Adrenal gland (tissue), 12 donors: ENCODE data around the gene PIK3AP1. TPM values are rescaled to one million over a fixed set of nuclear protein-coding genes. Genes with fewer than 3 reads are reported as not detected.
A peak's percentile ranks its signal among the peaks of the same experiment; 100 is the strongest.

ENCODE experiments used
- DNase-seq, 7 donors: peaks; one replicate each; pipeline ENCODE4 v3.0.0-alpha.2; 2019 to 2020
- H3K27ac ChIP-seq, 5 donors: fragments of 200-600 bp; sonication (generic) in 4 of 5; 1 replicate in 3 of 5; 2 replicates in 2 of 5; pipeline versions ENCODE4 v1.5.1 to v1.8.0; 2016 to 2020; ENCODE audit warnings: mild to moderate bottlenecking in 1 of 5
- H3K27me3 ChIP-seq: fragments of 200-600 bp; 2 replicates; pipeline ENCODE4 v1.8.0; 2021
- H3K36me3 ChIP-seq, 2 donors: fragments of 200-600 bp; replicated peaks in 1 of 2; 1 replicate in 1 of 2; 2 replicates in 1 of 2; pipeline versions ENCODE4 v1.5.1 to v1.8.0; 2018 to 2022
- H3K4me1 ChIP-seq, 2 donors: fragments of 200-600 bp; replicated peaks in 1 of 2; 1 replicate in 1 of 2; 2 replicates in 1 of 2; pipeline versions ENCODE4 v1.5.1 to v1.8.0; 2018 to 2021
- H3K4me3 ChIP-seq, 4 donors: fragments of 200-600 bp; sonication (generic) in 3 of 4; one replicate each; pipeline ENCODE4 v1.5.1; 2016 to 2018
- H3K9me3 ChIP-seq, 3 donors: fragments of 200-600 bp; sonication (generic) in 1 of 3; replicated peaks in 1 of 3; 1 replicate in 2 of 3; 2 replicates in 1 of 3; pipeline versions ENCODE4 v1.5.1 to v1.8.0; 2016 to 2021
- CTCF ChIP-seq, 6 experiments: fragments of 450-650 bp in 4 of 6; fragments of 200-600 bp in 2 of 6; sonication (generic) in 1 of 6; IDR thresholded peaks; 1 replicate in 5 of 6; 2 replicates in 1 of 6; pipeline versions ENCODE4 v1.5.1 to v1.8.0; 2016 to 2021; ENCODE audit warnings: antibody characterized with exemption in 6 of 6, mild to moderate bottlenecking in 2 of 6, moderate library complexity in 1 of 6
- POLR2A ChIP-seq, 2 donors: fragments of 450-650 bp; IDR thresholded peaks; one replicate each; pipeline ENCODE4 v1.6.1; 2017; ENCODE audit warnings: antibody characterized with exemption in 2 of 2, mild to moderate bottlenecking in 2 of 2, moderate library complexity in 1 of 2
- whole genome bisulfite sequencing, 4 donors: extraction: QIAGEN DNeasy Blood & Tissue Kit in 2 of 4; methylation state at CpG; one replicate each; pipeline versions ENCODE4 v1.1.5 to v1.1.7; 2013 to 2017; 5-methylcytosine and 5-hydroxymethylcytosine counted together
- intact Hi-C, 2 donors: fragments of 100-400 bp; cut with DNase I; formaldehyde crosslinking; loops; one replicate each; pipeline versions ENCODE4 v1.14.1 to v1.15.0; 2022 to 2023
- polyA plus RNA-seq, 3 donors: library from polyadenylated mRNA; stranded (reverse); fragments of 200-250 nt in 2 of 3; fragments of 350-450 nt in 1 of 3; fragmentation: Illumina TruSeq in 1 of 3; extraction: RNeasy Lipid Tissue Mini Kit (QIAGEN cat#74804) in 1 of 3; gene quantifications; one replicate each; pipeline ENCODE4 v1.2.3, GENCODE V29; 2013 to 2014
- total RNA-seq, 9 donors: library from RNA; depleted of rRNA in 4 of 9; stranded (reverse); fragments of >200 nt in 4 of 9; fragments of 120-200 nt in 1 of 9; fragmentation: NEBNext Ultra II Directional in 1 of 9; extraction: Animal tissue kit (Norgen Biotek cat#: 25700) in 1 of 9; gene quantifications; one replicate each; pipeline versions ENCODE4 v1.1.0 to v1.2.4, GENCODE V29; 2013 to 2023
- donor health status: healthy with polysubstance abuse.
- donor health status: Bipolar disorder and iron deficiency.
- donor health status: DM: yes; HTN: yes; CAD: no.
- donor health status: DM: no; HTN: no; CAD: no.
- donor health status: DM: no; HTN: no; CAD: no.
- donor health status: DM: yes; HTN: yes; CAD: no.

Gene PIK3AP1
- total and polyA plus RNA-seq, 12 donors, result 2.0 to 38.5 (median 10.4) TPM

DNA sequence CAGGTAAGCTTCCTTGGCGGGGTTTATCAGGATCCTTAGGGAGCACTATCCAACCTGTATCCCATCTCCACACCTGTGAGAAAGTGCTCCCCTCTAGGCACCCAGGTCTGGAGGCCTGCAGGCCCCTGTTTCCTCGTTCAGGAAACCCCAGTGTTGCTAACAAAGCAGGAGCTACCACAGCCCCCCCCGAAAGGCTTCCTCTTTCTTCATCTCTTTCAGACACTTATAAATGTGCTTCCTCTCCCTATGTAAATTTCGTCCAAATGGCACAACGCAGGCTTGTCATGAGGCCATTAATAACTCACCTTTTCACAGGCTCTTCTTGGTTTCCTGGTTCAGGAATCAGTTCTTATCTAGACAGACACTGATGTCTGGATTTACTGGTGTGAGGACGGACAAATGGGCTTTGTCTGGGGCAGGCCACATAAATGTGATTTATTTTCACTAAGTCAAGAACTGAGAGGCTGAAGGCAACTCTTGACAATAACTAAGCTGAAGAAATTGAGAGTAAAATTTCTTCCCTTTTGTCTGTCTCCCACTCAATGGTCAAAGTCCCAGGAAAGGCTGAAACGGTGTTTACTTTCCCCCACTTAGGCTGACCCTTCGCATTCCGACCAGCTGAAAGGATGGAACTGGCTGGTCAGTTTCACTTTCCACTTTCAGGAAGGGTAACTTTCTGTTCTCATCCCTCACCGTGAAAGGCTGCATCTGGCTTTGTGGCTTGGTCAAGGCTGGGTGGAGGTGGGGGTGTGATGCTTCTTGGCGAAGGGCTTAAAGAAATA, 46.8 kb downstream of the PIK3AP1 start:
- intact Hi-C loops, result no loop called here
- TF ChIP-seq CTCF (IDR thresholded peaks at IDR 0.05), result no peak
- TF ChIP-seq POLR2A (IDR thresholded peaks at IDR 0.05), result no peak
- Histone ChIP-seq H3K9me3 (no peaks in the 10 kb centered on the region), H3K4me1 (peaks cover 7 to 16% of the 10 kb centered on the region in 2 donors), H3K36me3 (no peaks in the 10 kb centered on the region), H3K27ac (peak overlapping the region in 4 of 5 donors; percentile 14 to 88 (median 42)), H3K4me3 (peak overlapping the region in 1 of 4 donors; percentile 17), H3K27me3 (no peaks in the 10 kb centered on the region)
- DNase-seq, result peak in 6 of 7 donors; percentile 36 to 75 (median 42)
- 53 to 57% (median 56%) methylated on average over 10 to 11 of the region's 11 CpGs for WGBS, 4 donors

GRCh38 chr10:96672481-96673175, 47.7 kb downstream of the PIK3AP1 start:
- no peak for DNase-seq
- Histone ChIP-seq H3K27ac (peak overlapping the region in 2 of 5 donors; percentile 66 to 88), H3K27me3 (no peaks in the 10 kb centered on the region), H3K4me3 (no peak overlapping the region), H3K4me1 (peaks cover 7 to 16% of the 10 kb centered on the region in 2 donors), H3K36me3 (no peaks in the 10 kb centered on the region), H3K9me3 (no peaks in the 10 kb centered on the region)
- no peak for TF ChIP-seq CTCF (IDR thresholded peaks at IDR 0.05)
- TF ChIP-seq POLR2A (IDR thresholded peaks at IDR 0.05), result no peak
- intact Hi-C loops, result no loop called here
- 92 to 98% (median 96%) methylated on average over 4 of the region's 4 CpGs for WGBS, 4 donors

GRCh38 chr10:96671211-96671890, 49.0 kb downstream of the PIK3AP1 start:
- H3K27ac ChIP-seq, result no peak overlapping the region
- WGBS, 4 donors, result 80 to 91% (median 89%) methylated on average over 4 of the region's 4 CpGs

More at GRCh38 chr10:96671211-96671890, 49.0 kb downstream of the PIK3AP1 start:
- Histone ChIP-seq H3K36me3 (no peaks in the 10 kb centered on the region), H3K9me3 (no peaks in the 10 kb centered on the region), H3K27me3 (no peaks in the 10 kb centered on the region), H3K4me1 (peaks cover 7 to 16% of the 10 kb centered on the region in 2 donors), H3K4me3 (no peak overlapping the region)
- intact Hi-C loops, result no loop called here
- DNase-seq, result no peak
- no peak for TF ChIP-seq CTCF (IDR thresholded peaks at IDR 0.05)
- no peak for TF ChIP-seq POLR2A (IDR thresholded peaks at IDR 0.05)
